Kidney epithelial cell (primary cell): ENCODE results near the gene CTNNA3. TPM values are rescaled to one million over a fixed set of nuclear protein-coding genes. Genes with fewer than 3 reads are reported as not detected.

Experiments used
- DNase-seq: peaks from one replicate; pipeline ENCODE4 v3.0.0-alpha.2; 2010; ENCODE audit warnings: low read depth
- H3K27me3 ChIP-seq: 2 replicates; pipeline ENCODE4 v1.6.0; 2011; ENCODE audit warnings: low read length; ENCODE audit not compliant: control insufficient read depth, insufficient read depth
- H3K36me3 ChIP-seq: 2 replicates; pipeline ENCODE4 v1.5.1; 2011; ENCODE audit warnings: low read length; ENCODE audit not compliant: control insufficient read depth, insufficient read depth
- H3K4me3 ChIP-seq: 2 replicates; pipeline ENCODE4 v1.5.1; 2011; ENCODE audit warnings: low read depth, mild to moderate bottlenecking, control low read depth, low read length
- CTCF ChIP-seq: IDR thresholded peaks from 2 replicates; pipeline ENCODE4 v1.5.1; 2011; ENCODE audit warnings: mild to moderate bottlenecking, moderate library complexity, low read length, control low read depth, inconsistent platforms; ENCODE audit not compliant: insufficient read depth, poor library complexity, severe bottlenecking
- total RNA-seq: library from RNA; depleted of rRNA; stranded (reverse); fragments of >200 nt; gene quantifications from 2 replicates; pipeline ENCODE4 v1.2.3, GENCODE V29; 2015

The CTNNA3 gene
- total RNA-seq, 1 donor from 2014 or later = 0.79 TPM

GRCh38 chr10:67622984-67623383, 73.0 kb downstream of the CTNNA3 start:
- no peaks in the 10 kb centered on the region for H3K36me3 ChIP-seq
- H3K4me3 ChIP-seq = no peak overlapping the region
- H3K27me3 ChIP-seq = no peaks in the 10 kb centered on the region
- DNase-seq = no peak
- no peak for TF ChIP-seq CTCF

GRCh38 chr10:67622511-67622910, 73.5 kb downstream of the CTNNA3 start:
- H3K4me3 ChIP-seq = no peak overlapping the region
- DNase-seq = no peak
- TF ChIP-seq CTCF = no peak
- H3K27me3 ChIP-seq = no peaks in the 10 kb centered on the region
- no peaks in the 10 kb centered on the region for H3K36me3 ChIP-seq

- no peaks in the 10 kb centered on the region for H3K27me3 ChIP-seq
- no peaks in the 10 kb centered on the region for H3K36me3 ChIP-seq
- no peak for DNase-seq
- H3K4me3 ChIP-seq = no peak overlapping the region
- TF ChIP-seq CTCF = no peak
Measured at GRCh38 chr10:67621834-67622233, 74.2 kb downstream of the CTNNA3 start.

DNA sequence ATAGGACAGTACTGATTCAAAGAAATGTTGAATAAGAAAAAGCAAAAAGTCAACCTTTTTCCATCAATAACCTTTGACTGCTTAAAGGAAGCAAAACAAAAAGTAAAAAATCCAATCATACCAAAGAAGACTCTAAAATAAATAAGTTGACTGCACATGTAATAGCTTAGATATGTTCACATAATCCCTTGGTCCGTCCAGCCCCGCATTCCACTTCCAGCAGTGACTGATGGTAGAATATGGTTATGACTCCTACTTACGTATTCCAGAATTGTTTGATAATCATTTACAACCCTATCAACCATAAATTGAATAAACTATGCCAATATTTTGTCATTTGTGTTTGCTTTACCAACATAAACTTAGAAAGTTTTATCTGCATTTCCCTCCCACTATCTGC, 77.9 kb downstream of the CTNNA3 start:
- H3K4me3 ChIP-seq = no peak overlapping the region
- H3K27me3 ChIP-seq = no peaks in the 10 kb centered on the region
- no peak for TF ChIP-seq CTCF
- DNase-seq = no peak
- no peaks in the 10 kb centered on the region for H3K36me3 ChIP-seq

GRCh38 chr10:67612577-67613537, 83.1 kb downstream of the CTNNA3 start:
- Histone ChIP-seq H3K36me3 (no peaks in the 10 kb centered on the region), H3K27me3 (no peaks in the 10 kb centered on the region), H3K4me3 (no peak overlapping the region)
- no peak for DNase-seq
- TF ChIP-seq CTCF = no peak

DNA sequence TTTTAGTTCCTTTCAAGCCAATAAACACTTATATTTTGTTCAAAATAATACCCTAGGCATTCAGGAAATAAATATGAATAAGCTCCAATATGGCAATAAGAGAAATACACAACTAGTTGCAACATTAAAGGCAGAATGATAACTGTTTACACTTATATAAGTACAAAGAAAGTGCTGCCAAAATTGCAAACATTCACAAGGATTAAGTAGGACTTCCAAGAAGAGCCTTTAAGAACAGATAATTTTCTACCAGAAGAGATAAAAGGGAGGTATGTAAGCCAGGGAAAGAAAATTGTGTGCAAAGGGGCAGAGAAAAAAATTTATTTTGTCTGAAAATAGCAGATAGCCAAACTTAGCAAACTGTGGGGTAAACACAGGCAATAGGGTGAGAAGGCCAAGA, 83.8 kb downstream of the CTNNA3 start:
- no peaks in the 10 kb centered on the region for H3K27me3 ChIP-seq
- no peak for DNase-seq
- H3K4me3 ChIP-seq = no peak overlapping the region
- no peaks in the 10 kb centered on the region for H3K36me3 ChIP-seq
- TF ChIP-seq CTCF = no peak
